GM12878 (cell line): ENCODE results near the gene ATP5F1D. TPM values are rescaled to one million over a fixed set of nuclear protein-coding genes. Genes with fewer than 3 reads are reported as not detected.
A peak's percentile ranks its signal among the peaks of the same experiment; 100 is the strongest.

Experiments used
- ATAC-seq: fragments of 200-7000 bp; cut with Tn5 transposase; 3 replicates; pipeline ENCODE4 v1.9.1; 2020; ENCODE audit warnings: mild to moderate bottlenecking, moderate library complexity
- BruUV-seq: library from RNA; stranded (reverse); fragments of 400-500 nt; replicated peaks from 2 replicates; lab custom pipeline; 2021; lab: Mats Ljungman, UMichigan
- CTCF ChIA-PET: fragments of 300-600 bp; sonication (Branson Sonifier 250); formaldehyde crosslinking; extraction: SDS; loops from one replicate; lab custom pipeline; 2021; ENCODE audit warnings: inconsistent platforms; lab: Yijun Ruan, JAX
- POLR2A ChIA-PET: fragments of 350-600 bp; formaldehyde crosslinking; extraction: SDS; loops from one replicate; lab custom pipeline; 2021; ENCODE audit warnings: inconsistent platforms; lab: Charles Lee
- RAD21 ChIA-PET: fragments of 300-600 bp; sonication (Branson Sonifier 250); formaldehyde crosslinking; loops from one replicate; lab custom pipeline; 2023; ENCODE audit warnings: antibody characterized with exemption; ENCODE audit not compliant: unreplicated experiment; lab: Charles Lee
- SMC1A ChIA-PET: fragments of 300-600 bp; sonication (Branson Sonifier 250); formaldehyde crosslinking; loops from one replicate; lab custom pipeline; 2023; ENCODE audit not compliant: unreplicated experiment, uncharacterized antibody; lab: Charles Lee
- DNase-seq: peaks from one replicate; pipeline ENCODE4 v3.0.0-alpha.2; 2011; ENCODE audit warnings: low read depth, low spot score
- FAIRE-seq: peaks from 3 replicates; lab custom pipeline; 2011; peaks lifted over from hg19 to GRCh38; lab: Jason Lieb, UNC
- H2AFZ ChIP-seq: 2 replicates; pipeline ENCODE4 v1.6.0; 2011; ENCODE audit warnings: low read depth, low read length, control low read depth; ENCODE audit not compliant: control insufficient read depth
- H3K27ac ChIP-seq: 2 replicates; pipeline ENCODE4 v1.5.1; 2011; ENCODE audit warnings: control low read depth; ENCODE audit not compliant: control insufficient read depth, insufficient read depth
- H3K27me3 ChIP-seq, 2 experiments: replicated peaks in 1 of 2; 2 replicates each; pipeline versions ENCODE4 v1.6.0 to v1.6.1; 2011; ENCODE audit warnings: low read length in 1 of 2; ENCODE audit not compliant: control insufficient read depth in 2 of 2, insufficient read depth in 2 of 2
- H3K36me3 ChIP-seq, 2 experiments: 2 replicates each; pipeline ENCODE4 v1.5.1; 2011; ENCODE audit warnings: low read length in 1 of 2; ENCODE audit not compliant: control insufficient read depth in 2 of 2, insufficient read depth in 2 of 2
- H3K4me1 ChIP-seq: 2 replicates; pipeline ENCODE4 v1.6.1; 2011; ENCODE audit warnings: mild to moderate bottlenecking, low read length, moderate library complexity, mixed read lengths; ENCODE audit not compliant: control insufficient read depth, insufficient read depth
- H3K4me2 ChIP-seq: 2 replicates; pipeline ENCODE4 v1.6.0; 2011; ENCODE audit warnings: control low read depth; ENCODE audit not compliant: control insufficient read depth, insufficient read depth
- H3K4me3 ChIP-seq: fragments of 200-600 bp; sonication (generic); 2 replicates; pipeline ENCODE4 v1.5.1; 2016
- H3K79me2 ChIP-seq: 2 replicates; pipeline ENCODE4 v1.6.0; 2011; ENCODE audit warnings: low read length; ENCODE audit not compliant: control insufficient read depth, insufficient read depth
- H3K9ac ChIP-seq: 2 replicates; pipeline ENCODE4 v1.8.0; 2011; ENCODE audit warnings: low read length, control low read depth, mixed read lengths; ENCODE audit not compliant: control insufficient read depth, insufficient read depth
- H3K9me3 ChIP-seq: replicated peaks from 3 replicates; pipeline ENCODE4 v1.5.1; 2011; ENCODE audit warnings: mild to moderate bottlenecking, low read length; ENCODE audit not compliant: control insufficient read depth, insufficient read depth
- H4K20me1 ChIP-seq: 2 replicates; pipeline ENCODE4 v1.6.0; 2011; ENCODE audit not compliant: control insufficient read depth, insufficient read depth
- CHD1 ChIP-seq: IDR thresholded peaks from 2 replicates; pipeline ENCODE4 v1.6.1; 2012; ENCODE audit warnings: low read depth, low read length, improper control_type of control experiment
- CREM ChIP-seq: IDR thresholded peaks from 2 replicates; pipeline ENCODE4 v1.6.1; 2014; ENCODE audit warnings: antibody characterized with exemption, low read depth
- IKZF1 ChIP-seq: fragments of 450-650 bp; conservative IDR thresholded peaks from 2 replicates; pipeline ENCODE4 v1.6.1; 2017; ENCODE audit warnings: antibody characterized with exemption, mild to moderate bottlenecking
- JUNB ChIP-seq: IDR thresholded peaks from 2 replicates; pipeline ENCODE4 v1.6.1; 2016; ENCODE audit warnings: antibody characterized with exemption, mild to moderate bottlenecking
- LARP7 ChIP-seq: fragments of 450-650 bp; IDR thresholded peaks from 2 replicates; pipeline ENCODE4 v1.6.1; 2017; ENCODE audit warnings: mild to moderate bottlenecking
- POLR2A ChIP-seq: IDR thresholded peaks from 2 replicates; pipeline ENCODE4 v1.6.1; 2011; ENCODE audit warnings: low read depth, mild to moderate bottlenecking, low read length
- POLR2AphosphoS2 ChIP-seq: IDR thresholded peaks from 2 replicates; pipeline ENCODE4 v1.6.1; 2011; ENCODE audit warnings: low read depth, mild to moderate bottlenecking, low read length, improper control_type of control experiment, moderate library complexity
- SIN3A ChIP-seq: IDR thresholded peaks from 2 replicates; pipeline ENCODE4 v1.6.1; 2012; ENCODE audit warnings: low read depth, low read length, improper control_type of control experiment
- SMAD1 ChIP-seq: fragments of 450-650 bp; IDR thresholded peaks from 2 replicates; pipeline ENCODE4 v1.6.1; 2018; ENCODE audit warnings: mild to moderate bottlenecking, low read depth; ENCODE audit not compliant: partially characterized antibody
- SMARCA5 ChIP-seq: fragments of 450-650 bp; IDR thresholded peaks from 2 replicates; pipeline ENCODE4 v1.6.1; 2017; ENCODE audit warnings: mild to moderate bottlenecking
- SP1 ChIP-seq: IDR thresholded peaks from one replicate; pipeline ENCODE4 v1.6.1; 2011; ENCODE audit warnings: low read depth, low read length
- SPI1 ChIP-seq: IDR thresholded peaks from 2 replicates; pipeline ENCODE4 v1.6.1; 2011; ENCODE audit warnings: low read depth, mild to moderate bottlenecking, low read length, moderate library complexity, borderline replicate concordance; ENCODE audit not compliant: insufficient read depth
- SREBF1 ChIP-seq: IDR thresholded peaks from 2 replicates; pipeline ENCODE4 v1.6.1; 2012; ENCODE audit warnings: mild to moderate bottlenecking, low read length
- TCF3 ChIP-seq: IDR thresholded peaks from 2 replicates; pipeline ENCODE4 v1.6.1; 2012; ENCODE audit warnings: low read depth, mild to moderate bottlenecking, low read length, borderline replicate concordance; ENCODE audit not compliant: insufficient read depth
- YY1 ChIP-seq: IDR thresholded peaks from 2 replicates; pipeline ENCODE4 v1.6.1; 2011; ENCODE audit warnings: low read depth, mild to moderate bottlenecking, low read length
- ZNF207 ChIP-seq: fragments of 450-650 bp; IDR thresholded peaks from 2 replicates; pipeline ENCODE4 v1.6.1; 2014; ENCODE audit warnings: antibody characterized with exemption, mild to moderate bottlenecking, borderline replicate concordance
- WGBS: methylation state at CpG from one replicate; pipeline ENCODE4 v1.1.6; 2016; ENCODE audit warnings: low lambda C conversion rate; ENCODE audit not compliant: insufficient replicate concordance, insufficient coverage; ENCODE audit errors: missing lambda C conversion rate; 5-methylcytosine and 5-hydroxymethylcytosine counted together
- in situ Hi-C: fragments of 300-500 bp; cut with MboI; formaldehyde crosslinking; loops from 9 replicates; pipeline ENCODE4 v1.14.3; 2018; ENCODE audit warnings: mixed read lengths
- intact Hi-C: fragments of 100-400 bp; cut with micrococcal nuclease; formaldehyde crosslinking; loops from one replicate; pipeline ENCODE4 v1.14.2; 2022; ENCODE audit not compliant: unreplicated experiment
- polyA plus RNA-seq, 11 experiments: library from polyadenylated mRNA; depleted of rRNA in 4 of 11; unstranded in 6 of 11; stranded (reverse) in 5 of 11; fragments of >200 nt; fragmentation: Nextera tagmentation in 4 of 11; fragmentation: Illumina TruSeq in 1 of 11; extraction: Ambion mirVana in 4 of 11; extraction: Trizol in 1 of 11; gene quantifications; 1 replicate in 1 of 11; 2 replicates in 10 of 11; pipeline versions ENCODE4 v1.2.1 to v1.2.3, GENCODE V29; 2011 to 2016; ENCODE audit warnings: inconsistent platforms in 2 of 11, missing spikeins in 2 of 11, low read depth in 1 of 11
- total RNA-seq, 4 experiments: library from RNA; depleted of rRNA in 3 of 4; stranded (reverse); fragments of >200 nt in 3 of 4; fragmentation: Illumina TruSeq in 1 of 4; extraction: Trizol in 1 of 4; gene quantifications; 2 replicates each; pipeline versions ENCODE4 v1.2.1 to v1.2.3, GENCODE V29; 2013 to 2021
- TF ChIP-seq, protein P1 (sequence below): IDR thresholded peaks from 2 replicates; pipeline ENCODE4 v1.6.1; 2012; ENCODE audit warnings: low read depth, low read length, improper control_type of control experiment
- TF ChIP-seq, protein P2 (sequence below): fragments of 450-650 bp; IDR thresholded peaks from 2 replicates; pipeline ENCODE4 v1.6.1; 2017; ENCODE audit warnings: mild to moderate bottlenecking
- TF ChIP-seq, protein P3 (sequence below): fragments of 450-650 bp; IDR thresholded peaks from 2 replicates; pipeline ENCODE4 v1.6.1; 2014; ENCODE audit warnings: mild to moderate bottlenecking
- TF ChIP-seq, protein P4 (sequence below): IDR thresholded peaks from 2 replicates; pipeline ENCODE4 v1.6.1; 2011; ENCODE audit warnings: borderline replicate concordance, low read depth, mild to moderate bottlenecking, moderate library complexity, mixed read lengths, low read length; ENCODE audit not compliant: insufficient read depth; ENCODE audit errors: extremely low read length

ATP5F1D gene
- total and polyA plus RNA-seq, 10 of the 15 experiments (the other 5 are each of a cell fraction or from before 2014, with no cell fraction given), result 7.2 to 357 (median 49.5) TPM

DNA sequence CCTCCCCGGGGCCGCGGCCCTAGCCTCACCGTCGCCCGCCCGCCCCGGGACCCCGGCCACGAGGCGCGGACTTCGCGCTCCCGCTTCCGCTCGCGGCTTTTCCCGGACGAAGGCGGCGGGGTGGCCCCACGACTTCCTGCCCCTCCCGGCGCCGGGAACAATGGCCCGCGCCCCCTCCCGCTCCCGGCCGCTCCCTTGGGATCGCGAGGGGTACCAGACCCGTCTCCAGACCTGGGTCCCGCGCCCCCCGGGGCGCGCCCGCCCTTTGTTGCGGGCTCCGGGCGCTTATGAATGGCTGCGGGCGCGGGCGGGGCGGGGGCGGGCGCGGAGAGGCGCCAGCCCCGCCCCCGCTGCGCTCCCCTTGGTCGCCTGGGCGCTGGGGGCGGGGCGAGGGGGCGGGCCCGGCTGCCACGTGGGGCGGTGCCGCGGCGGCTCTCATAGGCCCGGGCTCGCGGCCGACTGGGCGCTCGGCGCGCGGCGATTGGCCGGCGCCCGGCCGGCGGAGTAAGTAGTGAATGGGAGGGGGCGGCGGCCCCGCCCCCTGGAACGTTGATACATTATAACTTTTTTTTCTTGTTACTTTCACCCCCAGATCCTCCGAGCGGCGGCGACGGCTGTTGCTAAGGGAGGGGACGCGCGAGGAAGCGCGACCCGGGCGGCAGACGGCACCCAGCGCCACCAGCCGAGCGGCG lies 7.9 kb downstream of the ATP5F1D start:
- WGBS, result under 1% methylated on average over 47 of the region's 102 CpGs
- peak overlapping the region; percentile 82 for H3K27ac ChIP-seq
- no peaks in the 10 kb centered on the region for H3K27me3 ChIP-seq
- DNase-seq (no peak), FAIRE-seq (no peak), ATAC-seq (peak; percentile 46)
- no peak overlapping the region; the same call in 1 of the 2 replicates for H2AFZ ChIP-seq
- H4K20me1 ChIP-seq, result no peaks in the 10 kb centered on the region
- no TSS peak for BruUV-seq
- H3K36me3 ChIP-seq, result peaks cover 5 to 6% of the 10 kb centered on the region in 2 experiments; a peak in 3 of 4 replicates
- in situ Hi-C loops, result no loop called here
- SMC1A ChIA-PET, result no interaction called here
- H3K9me3 ChIP-seq, result no peaks in the 10 kb centered on the region
- H3K4me1 ChIP-seq, result peaks cover 16% of the 10 kb centered on the region
- intact Hi-C loops, result loop anchor here (1.0 to 10.0 kb wide), 2 partner anchors 17 to 325 kb away; partner anchors contain the start of gene ARID3A
- H3K4me2 ChIP-seq, result peak overlapping the region; percentile 75; the same call in 1 of the 2 replicates
- peaks cover 51% of the 10 kb centered on the region for H3K79me2 ChIP-seq
- RAD21 ChIA-PET, result interaction anchor here (1.0 kb wide), 2 partner anchors 17 kb away, joined by 3 read pairs; no protein-coding TSS in a partner anchor
- POLR2A ChIA-PET, result interaction anchor here (1.0 to 2.2 kb wide), 2 partner anchors 13 to 17 kb away, joined by 8 read pairs; no protein-coding TSS in a partner anchor
- CTCF ChIA-PET, result interaction anchor here (1.0 kb wide), 1 partner anchor 17 kb away, joined by 12 read pairs; no protein-coding TSS in a partner anchor
- peak overlapping the region; percentile 91 for H3K4me3 ChIP-seq
- H3K9ac ChIP-seq, result peak overlapping the region; percentile 86; the same call in 1 of the 2 replicates
- TF ChIP-seq CREM (no peak), SPI1 (no peak), POLR2AphosphoS2 (peak; percentile 71; the same call in 1 of the 2 replicates), JUNB (no peak), ZNF207 (no peak), LARP7 (no peak), SMAD1 (no peak), POLR2A (peak; percentile 90), TCF3 (peak; percentile 25; the same call in 1 of the 2 replicates), YY1 (peak; percentile 62; the same call in 1 of the 2 replicates), CHD1 (no peak), SMARCA5 (0 out of 2 replicates have a peak, but pooled peaks have one; percentile 10), IKZF1 (peak; percentile 85), SIN3A (peak; percentile 84; the same call in 1 of the 2 replicates), SP1 (peak; percentile 76), SREBF1 (no peak)
- TF ChIP-seq, protein P1, sequence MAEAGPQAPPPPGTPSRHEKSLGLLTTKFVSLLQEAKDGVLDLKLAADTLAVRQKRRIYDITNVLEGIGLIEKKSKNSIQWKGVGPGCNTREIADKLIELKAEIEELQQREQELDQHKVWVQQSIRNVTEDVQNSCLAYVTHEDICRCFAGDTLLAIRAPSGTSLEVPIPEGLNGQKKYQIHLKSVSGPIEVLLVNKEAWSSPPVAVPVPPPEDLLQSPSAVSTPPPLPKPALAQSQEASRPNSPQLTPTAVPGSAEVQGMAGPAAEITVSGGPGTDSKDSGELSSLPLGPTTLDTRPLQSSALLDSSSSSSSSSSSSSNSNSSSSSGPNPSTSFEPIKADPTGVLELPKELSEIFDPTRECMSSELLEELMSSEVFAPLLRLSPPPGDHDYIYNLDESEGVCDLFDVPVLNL, result no peak
- TF ChIP-seq, protein P2, sequence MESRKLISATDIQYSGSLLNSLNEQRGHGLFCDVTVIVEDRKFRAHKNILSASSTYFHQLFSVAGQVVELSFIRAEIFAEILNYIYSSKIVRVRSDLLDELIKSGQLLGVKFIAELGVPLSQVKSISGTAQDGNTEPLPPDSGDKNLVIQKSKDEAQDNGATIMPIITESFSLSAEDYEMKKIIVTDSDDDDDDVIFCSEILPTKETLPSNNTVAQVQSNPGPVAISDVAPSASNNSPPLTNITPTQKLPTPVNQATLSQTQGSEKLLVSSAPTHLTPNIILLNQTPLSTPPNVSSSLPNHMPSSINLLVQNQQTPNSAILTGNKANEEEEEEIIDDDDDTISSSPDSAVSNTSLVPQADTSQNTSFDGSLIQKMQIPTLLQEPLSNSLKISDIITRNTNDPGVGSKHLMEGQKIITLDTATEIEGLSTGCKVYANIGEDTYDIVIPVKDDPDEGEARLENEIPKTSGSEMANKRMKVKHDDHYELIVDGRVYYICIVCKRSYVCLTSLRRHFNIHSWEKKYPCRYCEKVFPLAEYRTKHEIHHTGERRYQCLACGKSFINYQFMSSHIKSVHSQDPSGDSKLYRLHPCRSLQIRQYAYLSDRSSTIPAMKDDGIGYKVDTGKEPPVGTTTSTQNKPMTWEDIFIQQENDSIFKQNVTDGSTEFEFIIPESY, result no peak
- TF ChIP-seq, protein P3, sequence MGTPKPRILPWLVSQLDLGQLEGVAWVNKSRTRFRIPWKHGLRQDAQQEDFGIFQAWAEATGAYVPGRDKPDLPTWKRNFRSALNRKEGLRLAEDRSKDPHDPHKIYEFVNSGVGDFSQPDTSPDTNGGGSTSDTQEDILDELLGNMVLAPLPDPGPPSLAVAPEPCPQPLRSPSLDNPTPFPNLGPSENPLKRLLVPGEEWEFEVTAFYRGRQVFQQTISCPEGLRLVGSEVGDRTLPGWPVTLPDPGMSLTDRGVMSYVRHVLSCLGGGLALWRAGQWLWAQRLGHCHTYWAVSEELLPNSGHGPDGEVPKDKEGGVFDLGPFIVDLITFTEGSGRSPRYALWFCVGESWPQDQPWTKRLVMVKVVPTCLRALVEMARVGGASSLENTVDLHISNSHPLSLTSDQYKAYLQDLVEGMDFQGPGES, result no peak
- TF ChIP-seq, protein P4, sequence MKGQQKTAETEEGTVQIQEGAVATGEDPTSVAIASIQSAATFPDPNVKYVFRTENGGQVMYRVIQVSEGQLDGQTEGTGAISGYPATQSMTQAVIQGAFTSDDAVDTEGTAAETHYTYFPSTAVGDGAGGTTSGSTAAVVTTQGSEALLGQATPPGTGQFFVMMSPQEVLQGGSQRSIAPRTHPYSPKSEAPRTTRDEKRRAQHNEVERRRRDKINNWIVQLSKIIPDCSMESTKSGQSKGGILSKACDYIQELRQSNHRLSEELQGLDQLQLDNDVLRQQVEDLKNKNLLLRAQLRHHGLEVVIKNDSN, result peak; percentile 75
